HG03045 (cell line): Measurements from ENCODE around the gene CACNB1.
"Not testable (repeated sequence)": the region's sequence is repeated elsewhere in the genome, so short reads cannot be mapped to it uniquely, and the experiment has no call there.

Experiments used
- ATAC-seq: cut with Tn5 transposase; IDR thresholded peaks from one replicate; pipeline ENCODE4 v1.9.1; 2021; ENCODE audit warnings: mild to moderate bottlenecking, moderate library complexity; ENCODE audit not compliant: unreplicated experiment

Gene CACNB1

DNA sequence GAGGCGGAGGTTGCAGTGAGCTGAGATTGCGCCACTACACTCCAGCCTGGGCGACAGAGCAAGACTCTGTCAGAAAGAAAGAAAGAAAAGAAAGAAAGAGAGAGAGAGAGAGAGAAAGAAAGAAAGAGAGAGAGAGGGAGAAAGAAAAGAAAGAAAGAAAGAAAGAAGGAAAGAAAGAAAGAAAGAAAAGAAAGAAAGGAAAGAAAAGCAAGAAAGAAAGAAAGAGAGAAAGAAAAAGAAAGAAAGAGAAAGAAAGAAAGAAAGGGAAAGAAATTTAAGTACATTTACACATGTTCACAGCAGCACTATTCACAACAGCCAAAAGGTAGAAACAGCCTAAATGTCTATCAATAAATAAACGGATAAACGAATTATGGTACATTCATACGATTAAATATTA is 67.9 kb downstream of the CACNB1 start:
- ATAC-seq = not testable (repeated sequence)

DNA sequence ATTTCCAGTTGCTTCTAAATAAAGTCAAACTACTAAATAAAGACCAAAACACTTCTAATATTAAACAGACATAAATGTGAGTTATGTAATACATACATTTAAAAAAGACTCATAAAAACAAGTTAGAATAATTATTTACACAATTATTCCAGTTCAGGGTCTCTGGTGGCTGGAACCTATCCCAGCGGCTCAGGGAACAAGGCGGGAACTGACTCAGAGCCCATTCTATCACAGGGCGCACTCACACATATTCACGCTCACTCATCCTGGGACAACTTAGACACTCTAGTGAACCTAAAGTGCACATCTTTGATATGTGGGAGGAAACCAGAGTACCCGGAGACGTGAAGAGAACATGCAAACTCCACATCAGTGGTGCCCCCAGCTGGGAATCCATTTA is 71.0 kb downstream of the CACNB1 start:
- ATAC-seq = no peak

DNA sequence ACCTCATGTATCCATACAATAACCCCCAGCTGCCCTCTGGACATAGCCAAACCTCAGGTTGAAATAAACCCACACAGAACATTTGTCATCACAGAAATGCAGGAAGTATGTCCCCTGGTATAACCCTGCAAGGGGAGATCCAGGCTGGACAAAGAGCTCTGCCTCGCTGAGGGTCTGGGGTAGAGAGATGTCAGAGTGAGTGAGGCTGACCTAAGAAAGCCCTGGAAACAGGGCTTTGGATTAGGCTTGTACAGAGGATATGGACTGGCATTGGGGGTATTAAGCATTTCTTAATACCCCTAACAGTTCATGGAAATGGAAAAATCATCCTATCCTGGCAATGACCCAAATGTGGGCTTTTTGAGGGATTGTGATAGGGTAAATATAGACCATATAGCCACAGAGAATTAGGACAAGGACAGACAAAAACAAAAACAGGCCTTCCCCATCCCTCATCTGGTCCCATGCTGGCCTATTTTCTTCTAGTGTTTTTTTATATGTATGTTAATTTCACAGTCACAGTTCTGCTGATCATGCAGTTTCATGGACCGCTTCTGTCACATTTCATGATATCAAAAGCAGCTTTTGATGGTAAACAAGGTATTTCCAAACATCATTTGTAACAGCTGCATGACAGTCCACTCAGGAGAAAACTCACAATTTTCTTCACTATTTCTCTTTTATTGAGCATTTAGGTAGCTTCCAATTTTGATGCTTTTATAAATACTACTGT is 72.2 kb downstream of the CACNB1 start:
- ATAC-seq = no peak

DNA sequence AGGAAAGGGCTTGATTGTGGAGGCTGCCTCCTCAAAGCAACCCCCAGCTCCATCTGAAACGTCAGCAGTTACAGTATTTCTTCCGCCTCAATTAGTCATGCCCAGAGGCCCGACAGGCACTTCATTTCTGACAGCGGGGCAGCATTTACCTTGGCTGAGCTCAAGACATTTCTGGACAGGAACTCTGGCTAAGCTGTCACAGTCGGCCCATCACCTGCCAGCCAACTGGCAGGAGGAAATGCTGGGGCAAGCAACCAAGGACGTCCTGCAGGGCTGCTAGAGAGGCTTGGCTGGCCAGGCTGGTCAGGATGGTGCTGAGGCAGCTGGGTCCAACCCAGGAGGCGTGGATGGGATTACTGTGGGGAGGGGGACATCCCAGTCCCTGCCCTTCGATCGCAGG is 73.8 kb downstream of the CACNB1 start:
- ATAC-seq = no peak
